Left kidney (tissue), 2 donors: ENCODE data around the gene SPATA24. TPM values are rescaled to one million over a fixed set of nuclear protein-coding genes. Genes with fewer than 3 reads are reported as not detected.
"Not testable (repeated sequence)": the region's sequence is repeated elsewhere in the genome, so short reads cannot be mapped to it uniquely, and the experiment has no call there.

Source experiments
- DNase-seq: peaks from one replicate; pipeline ENCODE4 v3.0.0-alpha.2; 2013
- polyA plus RNA-seq: library from polyadenylated mRNA; unstranded; fragments of 120-200 nt; gene quantifications from one replicate; pipeline ENCODE4 v1.2.1, GENCODE V29; 2013; ENCODE audit not compliant: insufficient read length

The SPATA24 gene
- polyA plus RNA-seq, 1 donor: 12.7 TPM

- DNase-seq: no peak
These were observed 14.9 kb upstream of the SPATA24 start for GRCh38 chr5:139418793-139419192.

GRCh38 chr5:139417214-139417613, 13.3 kb upstream of the SPATA24 start:
- DNase-seq: peak; percentile 11

DNA sequence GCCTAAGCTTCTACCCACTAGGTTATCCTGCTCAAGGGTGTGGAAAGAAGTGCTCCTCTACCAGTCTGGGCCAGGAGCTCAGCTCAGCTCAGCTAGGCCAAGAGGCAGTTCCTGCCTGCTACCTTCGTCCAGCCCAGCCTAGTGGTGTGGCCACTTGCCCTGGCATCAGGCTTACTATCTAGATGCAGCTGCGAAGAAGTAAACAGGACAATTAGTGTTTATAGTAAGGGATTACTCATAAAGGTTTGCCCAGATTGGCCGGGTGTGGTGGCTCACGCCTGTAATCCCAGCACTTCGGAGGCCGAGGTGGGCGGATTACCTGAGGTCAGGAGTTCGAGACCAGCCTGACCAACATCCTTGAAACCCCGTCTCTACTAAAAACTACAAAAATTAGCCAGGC, 12.8 kb upstream of the SPATA24 start:
- DNase-seq: no peak

DNA sequence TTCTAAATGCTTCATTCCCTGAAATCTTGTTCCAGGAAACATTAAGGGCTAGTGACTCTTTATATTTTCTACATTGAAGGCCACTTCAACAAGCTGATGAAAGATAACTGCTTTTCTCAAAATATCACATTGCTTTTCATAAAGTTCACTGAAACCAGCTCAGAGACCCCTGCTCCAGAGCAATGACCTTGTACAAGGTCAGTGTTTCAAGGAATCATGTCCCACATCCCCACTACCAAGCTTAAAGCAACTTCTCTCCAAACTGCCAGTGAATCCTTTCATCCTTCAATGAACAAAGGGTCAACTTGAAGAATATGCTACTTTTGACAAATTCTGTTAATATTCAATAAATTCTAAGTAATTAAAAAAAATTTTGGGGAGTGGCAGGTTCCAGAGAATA, 12.0 kb upstream of the SPATA24 start:
- no peak for DNase-seq

DNA sequence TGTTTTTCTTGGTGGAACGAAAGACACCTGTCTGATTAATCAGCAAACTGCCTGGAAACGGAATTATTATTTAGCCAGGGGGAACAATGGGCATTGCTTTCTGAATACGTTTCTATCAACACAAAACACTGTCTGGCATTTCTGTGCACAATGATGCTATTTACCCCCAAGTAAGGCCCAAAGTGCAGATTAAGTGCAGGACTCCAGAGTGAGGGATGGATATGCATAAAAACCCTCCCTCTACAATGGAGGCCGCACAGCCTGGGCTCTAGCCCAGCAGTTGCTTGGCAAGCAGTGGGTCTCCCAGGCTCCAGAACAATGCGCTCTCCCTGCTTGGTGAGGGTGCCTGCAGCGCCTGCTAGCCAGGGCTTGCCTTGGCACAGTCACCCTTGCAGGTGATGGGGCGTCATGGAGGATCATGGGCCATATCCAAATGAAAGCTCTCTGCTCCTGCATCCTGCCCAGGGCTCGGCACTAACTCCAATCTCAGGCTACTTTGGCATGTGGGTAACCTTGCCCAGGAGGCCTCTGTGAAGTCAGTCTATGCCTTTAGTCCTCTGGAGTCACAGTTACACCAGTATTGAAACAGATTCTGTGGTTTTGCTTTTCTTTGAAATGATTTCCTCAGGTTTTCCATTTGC, 11.5 kb upstream of the SPATA24 start:
- no peak for DNase-seq

DNA sequence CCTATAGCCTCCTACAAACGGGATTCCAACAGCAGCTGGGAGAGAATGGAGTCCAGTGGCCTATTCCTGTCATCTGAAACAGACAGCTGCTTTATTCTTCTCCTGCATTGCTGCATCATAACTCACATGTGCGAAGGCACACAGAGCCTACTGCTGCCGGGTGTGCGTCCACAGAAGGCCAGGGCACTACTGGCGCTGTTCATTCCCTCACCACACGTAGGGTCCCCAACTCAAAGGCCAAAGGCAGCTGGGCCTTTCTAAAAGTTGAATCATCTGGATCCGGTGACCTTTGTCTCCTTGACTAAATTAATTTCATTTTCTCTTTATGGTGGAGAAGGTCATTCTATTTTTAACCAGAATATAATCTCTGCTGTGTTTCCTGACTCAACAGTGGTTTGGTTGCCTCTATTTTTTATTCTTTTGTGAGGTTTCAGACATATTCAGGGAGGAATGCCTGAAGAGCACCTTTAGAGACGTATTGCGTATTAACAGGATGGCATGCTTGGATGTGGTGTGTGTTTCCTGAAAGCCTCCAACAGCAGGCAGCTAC, 10.8 kb upstream of the SPATA24 start:
- DNase-seq: no peak

GRCh38 chr5:139413963-139414362, 10.1 kb upstream of the SPATA24 start:
- DNase-seq: no peak

DNA sequence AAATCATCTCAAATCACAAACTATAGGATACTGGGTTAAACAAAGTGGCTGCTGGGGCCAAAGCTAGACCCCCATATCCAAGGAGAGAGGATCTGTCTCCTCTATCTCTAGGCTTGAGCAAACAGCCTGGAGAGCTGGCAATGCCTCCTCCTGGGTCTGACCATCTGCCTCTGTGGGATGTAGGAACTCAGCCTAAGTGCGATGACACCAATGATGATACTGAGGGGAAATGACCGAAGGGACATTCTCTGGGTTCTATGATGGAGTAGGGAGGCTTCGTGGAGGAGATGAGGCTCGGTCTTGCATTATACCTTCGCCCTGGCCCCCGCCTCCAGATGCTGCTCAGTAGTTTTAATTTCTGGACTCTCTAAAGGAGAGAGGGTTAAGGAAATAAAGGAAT, 9.3 kb upstream of the SPATA24 start:
- no peak for DNase-seq

GRCh38 chr5:139410993-139411828, 7.3 kb upstream of the SPATA24 start:
- no peak for DNase-seq

DNA sequence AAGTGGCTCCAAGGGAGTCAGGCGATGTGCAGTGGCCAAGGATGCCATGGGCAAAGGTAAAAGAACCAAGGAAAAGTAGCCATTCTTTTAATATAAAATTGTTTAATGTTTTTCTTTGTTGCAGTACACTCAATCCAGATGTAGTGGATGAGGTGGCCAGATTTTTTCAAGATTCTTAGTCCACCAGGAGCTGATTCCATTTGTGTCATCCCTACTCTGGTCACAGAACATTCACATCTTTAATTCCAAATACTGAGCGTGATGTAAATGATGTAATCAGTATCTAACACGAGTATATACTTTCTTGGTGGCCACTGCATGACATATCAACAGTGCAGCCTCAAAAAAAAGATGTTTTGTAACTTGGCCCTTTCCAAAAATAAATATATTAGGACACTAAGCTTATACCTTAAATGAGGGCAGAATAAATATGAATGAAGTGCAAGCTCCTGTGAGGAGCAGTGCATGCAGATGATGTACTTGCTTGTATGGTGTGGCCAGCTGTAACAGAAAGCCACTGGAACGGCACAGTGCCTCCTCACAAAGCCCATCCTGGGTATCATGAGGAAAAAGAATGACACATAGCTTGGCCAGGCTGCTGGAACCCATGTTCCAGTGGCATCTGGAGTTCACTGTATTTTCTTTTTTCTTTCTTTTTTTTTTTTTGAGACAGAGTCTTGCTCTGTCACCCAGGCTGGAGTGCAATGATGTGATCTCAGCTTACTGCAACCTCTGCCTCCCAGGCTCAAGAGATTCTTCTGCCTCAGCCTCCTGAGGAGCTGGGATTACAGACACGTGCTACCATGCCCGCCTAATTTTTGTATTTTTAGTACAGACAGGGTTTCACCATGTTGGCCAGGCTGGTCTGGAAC, 6.5 kb upstream of the SPATA24 start:
- no peak for DNase-seq

- DNase-seq: not testable (repeated sequence)
These were observed 5.2 kb upstream of the SPATA24 start for GRCh38 chr5:139409116-139409515.

- DNase-seq: no peak
These were observed 4.3 kb upstream of the SPATA24 start for GRCh38 chr5:139408191-139408590.

DNA sequence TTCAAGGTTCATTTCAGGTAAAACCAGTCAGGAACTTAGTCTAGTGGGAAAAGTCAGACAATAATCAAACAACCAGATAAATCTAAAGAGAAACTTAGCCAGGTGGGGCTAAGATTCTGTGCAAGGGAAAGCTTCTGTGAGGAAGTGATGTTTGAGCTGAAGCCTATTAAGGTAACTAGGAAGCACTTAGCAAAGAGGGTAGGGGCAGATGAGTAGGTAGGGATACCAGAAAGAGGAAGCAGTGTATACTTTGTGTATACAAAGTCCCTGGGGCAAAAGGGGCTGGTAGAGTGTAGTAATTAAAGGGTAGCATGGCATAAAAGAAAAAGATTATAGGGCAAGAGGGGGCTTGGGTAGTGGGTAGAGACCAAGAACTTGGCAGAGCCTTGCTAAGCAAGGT, 3.6 kb upstream of the SPATA24 start:
- no peak for DNase-seq

- no peak for DNase-seq
These were observed 3.1 kb upstream of the SPATA24 start for GRCh38 chr5:139406963-139407362.

DNA sequence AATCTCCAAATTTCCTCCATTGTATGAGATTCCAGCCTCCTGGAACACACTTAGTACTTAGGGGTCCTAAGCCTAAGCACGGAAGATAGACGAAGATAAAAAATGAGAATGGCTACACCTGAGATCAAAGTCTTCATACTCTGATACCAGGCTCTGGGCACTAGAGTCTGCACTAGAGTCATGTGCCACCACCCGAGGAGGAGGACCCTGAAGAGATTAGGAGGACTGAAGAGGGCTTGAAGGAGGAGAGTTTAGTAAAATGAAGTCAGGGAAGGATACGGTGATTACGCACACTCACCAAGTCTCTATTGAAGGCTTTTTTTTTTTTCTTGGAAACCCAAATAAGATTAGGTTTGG, 573 bp upstream of the SPATA24 start:
- DNase-seq: no peak

- DNase-seq: no peak
These were observed 487 bp downstream of the SPATA24 start for GRCh38 chr5:139403418-139403786.

GRCh38 chr5:139402561-139403158, 1.2 kb downstream of the SPATA24 start:
- no peak for DNase-seq

GRCh38 chr5:139401546-139401945, 2.3 kb downstream of the SPATA24 start:
- no peak for DNase-seq

DNA sequence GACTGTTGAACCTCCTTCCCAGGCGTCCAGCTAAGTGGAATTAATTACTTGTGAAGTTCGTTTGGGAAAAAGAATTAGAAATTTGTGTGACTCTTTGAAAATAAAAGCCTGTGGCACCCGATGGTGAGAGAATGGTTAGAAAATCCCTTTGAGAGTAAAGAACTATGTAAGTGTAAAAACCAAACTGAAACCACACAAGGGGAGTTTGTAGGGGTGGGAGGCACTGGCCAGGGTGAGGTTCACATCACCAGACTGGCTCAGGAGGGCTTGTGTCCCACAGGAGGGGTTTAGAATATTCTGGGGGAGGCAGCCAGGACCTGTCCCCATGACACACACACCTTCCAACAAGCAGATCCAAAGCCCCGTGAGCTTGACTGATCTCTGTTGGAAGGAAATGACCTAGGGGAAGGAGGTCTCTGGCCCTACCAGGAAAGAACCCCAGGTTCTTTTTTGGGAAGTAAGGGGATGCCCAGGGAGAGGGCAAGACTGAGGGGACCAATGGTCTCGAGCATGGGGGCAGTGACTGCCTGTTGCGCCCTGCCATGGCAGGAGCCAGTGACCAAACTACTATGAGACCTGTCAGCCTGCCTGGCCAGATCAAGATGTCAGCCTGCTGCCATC, 4.3 kb downstream of the SPATA24 start:
- DNase-seq: no peak

DNA sequence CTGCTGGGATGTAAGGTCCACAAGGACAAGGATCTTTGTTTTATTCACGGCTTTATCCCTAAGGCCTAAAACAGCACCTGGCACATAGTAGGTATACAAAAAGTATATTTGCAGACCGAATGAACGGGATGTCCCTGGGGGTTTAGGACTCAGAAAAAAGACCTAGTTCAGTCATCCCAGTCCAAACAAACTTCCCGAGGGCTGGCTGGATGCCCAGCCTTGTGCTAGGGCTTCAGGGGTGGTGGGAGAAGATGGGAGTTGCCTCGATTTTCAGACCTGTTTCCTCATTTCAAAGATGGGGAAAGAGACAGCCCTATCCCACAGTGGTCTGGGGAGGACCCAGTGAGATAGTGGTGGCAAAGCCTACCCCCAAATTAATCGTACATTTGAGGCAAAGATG, 6.0 kb downstream of the SPATA24 start:
- DNase-seq: no peak

- no peak for DNase-seq
These were observed 7.2 kb downstream of the SPATA24 start for GRCh38 chr5:139396691-139397090.
